ENCODE results near the gene PPP1R13L.

PPP1R13L gene

GRCh38 chr19:45356760-45357444 is 48.0 kb downstream of the PPP1R13L start:
- Histone ChIP-seq H3K4me3 (ENCODE audit: low read length) (no peak overlapping the region), H3K4me2 (ENCODE audit: low read length) (no peak overlapping the region), H3K9ac (ENCODE audit: low read depth, low read length) (no peak overlapping the region), H3K36me3 (ENCODE audit: insufficient read depth, low read length) (peaks cover 86% of the 10 kb centered on the region), H3K27me3 (ENCODE audit: control insufficient read depth, insufficient read depth, low read length) (no peaks in the 10 kb centered on the region), H3K4me1 (ENCODE audit: control insufficient read depth, insufficient read depth, low read length) (no peaks in the 10 kb centered on the region), H3K9me3 (replicated peaks; ENCODE audit: low read length) (no peaks in the 10 kb centered on the region)

GRCh38 chr19:45355910-45356309 is 49.0 kb downstream of the PPP1R13L start:
- Histone ChIP-seq H3K9ac (ENCODE audit: low read depth, low read length) (no peak overlapping the region), H3K9me3 (replicated peaks; ENCODE audit: low read length) (no peaks in the 10 kb centered on the region), H3K4me1 (ENCODE audit: control insufficient read depth, insufficient read depth, low read length) (no peaks in the 10 kb centered on the region), H3K4me3 (ENCODE audit: low read length) (no peak overlapping the region), H3K4me2 (ENCODE audit: low read length) (no peak overlapping the region), H3K27me3 (ENCODE audit: control insufficient read depth, insufficient read depth, low read length) (no peaks in the 10 kb centered on the region), H3K36me3 (ENCODE audit: insufficient read depth, low read length) (peaks cover 85% of the 10 kb centered on the region)

GRCh38 chr19:45355402-45355801 is 49.5 kb downstream of the PPP1R13L start:
- Histone ChIP-seq H3K36me3 (ENCODE audit: insufficient read depth, low read length) (peaks cover 90% of the 10 kb centered on the region), H3K27me3 (ENCODE audit: control insufficient read depth, insufficient read depth, low read length) (no peaks in the 10 kb centered on the region), H3K9ac (ENCODE audit: low read depth, low read length) (no peak overlapping the region), H3K4me2 (ENCODE audit: low read length) (no peak overlapping the region), H3K9me3 (replicated peaks; ENCODE audit: low read length) (no peaks in the 10 kb centered on the region), H3K4me1 (ENCODE audit: control insufficient read depth, insufficient read depth, low read length) (no peaks in the 10 kb centered on the region), H3K4me3 (ENCODE audit: low read length) (no peak overlapping the region)

GRCh38 chr19:45354241-45354842 is 50.5 kb downstream of the PPP1R13L start:
- no peak overlapping the region for H3K4me3 ChIP-seq (ENCODE audit: low read length)
- H3K4me2 ChIP-seq (ENCODE audit: low read length) = no peak overlapping the region
- H3K9ac ChIP-seq (ENCODE audit: low read depth, low read length) = no peak overlapping the region
- H3K27me3 ChIP-seq (ENCODE audit: control insufficient read depth, insufficient read depth, low read length) = no peaks in the 10 kb centered on the region
- H3K4me1 ChIP-seq (ENCODE audit: control insufficient read depth, insufficient read depth, low read length) = no peaks in the 10 kb centered on the region
- peaks cover 96% of the 10 kb centered on the region for H3K36me3 ChIP-seq (ENCODE audit: insufficient read depth, low read length)
- H3K9me3 ChIP-seq (replicated peaks; ENCODE audit: low read length) = no peaks in the 10 kb centered on the region

GRCh38 chr19:45352914-45353796 is 51.7 kb downstream of the PPP1R13L start:
- Histone ChIP-seq H3K9me3 (replicated peaks; ENCODE audit: low read length) (no peaks in the 10 kb centered on the region), H3K27me3 (ENCODE audit: control insufficient read depth, insufficient read depth, low read length) (no peaks in the 10 kb centered on the region), H3K4me3 (ENCODE audit: low read length) (no peak overlapping the region), H3K4me1 (ENCODE audit: control insufficient read depth, insufficient read depth, low read length) (no peaks in the 10 kb centered on the region), H3K36me3 (ENCODE audit: insufficient read depth, low read length) (peaks cover 87% of the 10 kb centered on the region), H3K4me2 (ENCODE audit: low read length) (no peak overlapping the region), H3K9ac (ENCODE audit: low read depth, low read length) (no peak overlapping the region)

- Histone ChIP-seq H3K9ac (ENCODE audit: low read depth, low read length) (no peak overlapping the region), H3K4me2 (ENCODE audit: low read length) (no peak overlapping the region), H3K27me3 (ENCODE audit: control insufficient read depth, insufficient read depth, low read length) (no peaks in the 10 kb centered on the region), H3K4me3 (ENCODE audit: low read length) (no peak overlapping the region), H3K4me1 (ENCODE audit: control insufficient read depth, insufficient read depth, low read length) (no peaks in the 10 kb centered on the region), H3K9me3 (replicated peaks; ENCODE audit: low read length) (no peaks in the 10 kb centered on the region), H3K36me3 (ENCODE audit: insufficient read depth, low read length) (peaks cover 81% of the 10 kb centered on the region)
These were observed 52.4 kb downstream of the PPP1R13L start for GRCh38 chr19:45352471-45352870.

- H3K4me3 ChIP-seq (ENCODE audit: low read length) = no peak overlapping the region
- H3K4me1 ChIP-seq (ENCODE audit: control insufficient read depth, insufficient read depth, low read length) = no peaks in the 10 kb centered on the region
- no peaks in the 10 kb centered on the region for H3K27me3 ChIP-seq (ENCODE audit: control insufficient read depth, insufficient read depth, low read length)
- no peaks in the 10 kb centered on the region for H3K9me3 ChIP-seq (replicated peaks; ENCODE audit: low read length)
- H3K4me2 ChIP-seq (ENCODE audit: low read length) = no peak overlapping the region
- no peak overlapping the region for H3K9ac ChIP-seq (ENCODE audit: low read depth, low read length)
- peaks cover 77% of the 10 kb centered on the region for H3K36me3 ChIP-seq (ENCODE audit: insufficient read depth, low read length)
These were observed 52.8 kb downstream of the PPP1R13L start for GRCh38 chr19:45352062-45352461.

GRCh38 chr19:45351401-45351952 is 53.4 kb downstream of the PPP1R13L start:
- H3K9ac ChIP-seq (ENCODE audit: low read depth, low read length) = no peak overlapping the region
- H3K4me2 ChIP-seq (ENCODE audit: low read length) = no peak overlapping the region
- H3K36me3 ChIP-seq (ENCODE audit: insufficient read depth, low read length) = peaks cover 71% of the 10 kb centered on the region
- H3K27me3 ChIP-seq (ENCODE audit: control insufficient read depth, insufficient read depth, low read length) = no peaks in the 10 kb centered on the region
- H3K9me3 ChIP-seq (replicated peaks; ENCODE audit: low read length) = no peaks in the 10 kb centered on the region
- H3K4me3 ChIP-seq (ENCODE audit: low read length) = no peak overlapping the region
- H3K4me1 ChIP-seq (ENCODE audit: control insufficient read depth, insufficient read depth, low read length) = no peaks in the 10 kb centered on the region

- Histone ChIP-seq H3K4me1 (ENCODE audit: control insufficient read depth, insufficient read depth, low read length) (no peaks in the 10 kb centered on the region), H3K4me3 (ENCODE audit: low read length) (no peak overlapping the region), H3K4me2 (ENCODE audit: low read length) (no peak overlapping the region), H3K36me3 (ENCODE audit: insufficient read depth, low read length) (peaks cover 62% of the 10 kb centered on the region), H3K27me3 (ENCODE audit: control insufficient read depth, insufficient read depth, low read length) (no peaks in the 10 kb centered on the region), H3K9ac (ENCODE audit: low read depth, low read length) (no peak overlapping the region), H3K9me3 (replicated peaks; ENCODE audit: low read length) (no peaks in the 10 kb centered on the region)
These were observed 54.3 kb downstream of the PPP1R13L start for GRCh38 chr19:45350477-45351058.

- H3K36me3 ChIP-seq (ENCODE audit: insufficient read depth, low read length) = peaks cover 51% of the 10 kb centered on the region
- no peak overlapping the region for H3K9ac ChIP-seq (ENCODE audit: low read depth, low read length)
- H3K4me2 ChIP-seq (ENCODE audit: low read length) = no peak overlapping the region
- H3K27me3 ChIP-seq (ENCODE audit: control insufficient read depth, insufficient read depth, low read length) = no peaks in the 10 kb centered on the region
- H3K4me3 ChIP-seq (ENCODE audit: low read length) = no peak overlapping the region
- H3K9me3 ChIP-seq (replicated peaks; ENCODE audit: low read length) = no peaks in the 10 kb centered on the region
- no peaks in the 10 kb centered on the region for H3K4me1 ChIP-seq (ENCODE audit: control insufficient read depth, insufficient read depth, low read length)
These were observed 55.4 kb downstream of the PPP1R13L start for GRCh38 chr19:45349430-45349941.

GRCh38 chr19:45349126-45349415 is 55.8 kb downstream of the PPP1R13L start:
- no peaks in the 10 kb centered on the region for H3K27me3 ChIP-seq (ENCODE audit: control insufficient read depth, insufficient read depth, low read length)
- no peak overlapping the region for H3K9ac ChIP-seq (ENCODE audit: low read depth, low read length)
- no peaks in the 10 kb centered on the region for H3K4me1 ChIP-seq (ENCODE audit: control insufficient read depth, insufficient read depth, low read length)
- H3K36me3 ChIP-seq (ENCODE audit: insufficient read depth, low read length) = peaks cover 47% of the 10 kb centered on the region
- H3K4me2 ChIP-seq (ENCODE audit: low read length) = no peak overlapping the region
- H3K9me3 ChIP-seq (replicated peaks; ENCODE audit: low read length) = no peaks in the 10 kb centered on the region
- no peak overlapping the region for H3K4me3 ChIP-seq (ENCODE audit: low read length)
